HG03565 (cell line): ENCODE data around the gene MAEL.
"Not testable (repeated sequence)": the region's sequence is repeated elsewhere in the genome, so short reads cannot be mapped to it uniquely, and the experiment has no call there.

Experiments used
- ATAC-seq: cut with Tn5 transposase; IDR thresholded peaks from one replicate; pipeline ENCODE4 v1.9.1; 2021; ENCODE audit warnings: mild to moderate bottlenecking, moderate library complexity; ENCODE audit not compliant: unreplicated experiment

The MAEL gene

DNA sequence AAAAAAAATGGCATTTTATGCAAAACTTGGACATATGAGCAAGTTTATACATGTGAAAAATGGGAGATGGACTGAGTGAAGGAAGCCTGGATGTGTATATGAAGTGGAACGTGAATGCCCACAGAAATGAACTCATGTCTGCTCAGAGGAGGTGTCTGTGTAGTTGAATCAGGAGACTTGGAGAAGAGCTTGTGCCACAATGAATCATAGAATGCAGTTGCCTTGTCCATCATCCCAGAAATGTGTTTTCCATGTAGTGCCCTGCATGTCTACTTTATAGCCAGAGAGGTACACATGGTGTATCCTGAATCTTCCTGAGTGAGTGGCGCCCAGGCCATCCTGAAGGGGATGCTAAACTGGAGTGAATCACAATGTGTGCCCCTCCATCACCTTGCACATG, 11.1 kb upstream of the MAEL start:
- ATAC-seq, result no peak

GRCh38 chr1:166978821-166979220, 10.3 kb upstream of the MAEL start:
- ATAC-seq, result peak; percentile 71

DNA sequence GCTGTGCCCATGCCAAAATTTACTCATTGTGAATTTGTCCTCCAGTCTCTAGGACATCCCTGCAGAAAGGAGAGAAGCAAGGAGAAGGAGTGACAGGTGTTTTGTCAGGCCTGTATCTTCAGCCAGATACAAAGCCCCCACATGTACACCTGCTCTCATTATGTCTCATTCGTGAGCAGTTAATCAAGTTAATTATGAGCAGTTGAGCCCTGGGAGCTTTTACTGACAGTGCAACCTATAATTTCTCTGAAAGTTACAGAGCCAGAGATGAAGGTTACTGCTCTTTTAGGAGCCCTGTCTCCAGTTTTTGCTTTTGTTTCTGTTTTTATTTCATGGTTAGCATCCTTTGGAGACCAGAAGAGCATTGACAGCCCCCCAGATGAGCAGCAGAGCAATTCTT, 8.7 kb upstream of the MAEL start:
- no peak for ATAC-seq

- ATAC-seq, result no peak
Measured at GRCh38 chr1:166980818-166981217, 8.3 kb upstream of the MAEL start.

DNA sequence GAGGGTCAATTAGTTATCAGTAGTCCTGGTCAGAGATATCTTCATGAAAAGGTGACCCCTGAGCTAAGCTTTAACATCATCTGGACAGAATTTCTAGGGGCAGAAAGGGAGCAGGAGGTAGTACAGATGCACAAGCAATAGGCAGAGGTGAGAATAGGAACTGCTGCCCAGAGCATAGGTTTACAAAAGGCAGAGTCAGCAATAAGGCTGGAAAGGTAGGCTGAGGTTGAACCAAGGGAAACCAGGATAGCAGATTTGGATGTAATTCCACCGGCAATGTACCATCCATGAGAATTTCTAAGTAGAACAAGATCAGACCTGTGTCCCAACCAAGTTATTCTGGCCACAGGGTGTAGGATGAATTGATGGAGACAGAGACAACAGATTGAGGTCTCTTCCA, 7.5 kb upstream of the MAEL start:
- ATAC-seq, result no peak

GRCh38 chr1:166999075-166999474, 10.0 kb downstream of the MAEL start:
- no peak for ATAC-seq

- no peak for ATAC-seq
Measured at GRCh38 chr1:166999500-167000055, 10.5 kb downstream of the MAEL start.

DNA sequence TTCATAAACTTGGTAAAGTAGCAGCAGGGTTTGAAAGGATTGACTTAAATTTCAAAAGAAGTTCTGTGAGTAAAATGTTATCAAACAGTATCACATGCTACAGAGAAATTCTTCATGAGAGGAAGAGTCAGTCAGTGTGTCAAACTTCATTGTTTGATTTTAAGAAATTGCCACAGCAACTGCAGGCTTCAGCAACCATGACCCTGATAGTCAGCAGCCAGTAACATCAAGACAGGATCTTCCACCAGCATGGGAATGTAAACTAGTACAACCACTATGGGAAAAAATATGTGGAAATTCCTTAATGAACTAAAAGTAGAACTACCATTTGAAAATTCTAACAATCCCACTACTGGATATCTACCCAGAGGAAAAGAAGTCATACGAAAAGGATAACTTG, 11.5 kb downstream of the MAEL start:
- no peak for ATAC-seq

DNA sequence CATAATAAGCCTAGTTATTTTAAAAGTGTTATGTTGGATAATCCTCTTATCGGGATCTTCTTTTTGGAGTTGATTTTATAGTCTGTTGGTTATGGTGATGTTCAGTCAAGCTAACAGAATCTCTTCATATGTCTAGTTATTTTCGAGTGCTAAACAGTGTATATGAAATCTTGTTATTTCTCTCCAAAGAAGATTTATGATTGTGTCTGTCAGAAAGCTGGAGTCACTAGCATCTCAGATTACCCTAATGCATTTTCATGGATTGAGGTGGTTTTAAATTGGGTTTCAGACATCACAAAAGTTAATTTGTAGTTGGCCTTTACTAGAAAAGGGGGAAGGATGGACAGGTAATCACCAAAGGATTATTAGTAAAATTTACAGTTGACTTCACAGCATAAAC, 13.3 kb downstream of the MAEL start:
- ATAC-seq, result no peak

GRCh38 chr1:167003711-167004110, 14.6 kb downstream of the MAEL start:
- no peak for ATAC-seq

DNA sequence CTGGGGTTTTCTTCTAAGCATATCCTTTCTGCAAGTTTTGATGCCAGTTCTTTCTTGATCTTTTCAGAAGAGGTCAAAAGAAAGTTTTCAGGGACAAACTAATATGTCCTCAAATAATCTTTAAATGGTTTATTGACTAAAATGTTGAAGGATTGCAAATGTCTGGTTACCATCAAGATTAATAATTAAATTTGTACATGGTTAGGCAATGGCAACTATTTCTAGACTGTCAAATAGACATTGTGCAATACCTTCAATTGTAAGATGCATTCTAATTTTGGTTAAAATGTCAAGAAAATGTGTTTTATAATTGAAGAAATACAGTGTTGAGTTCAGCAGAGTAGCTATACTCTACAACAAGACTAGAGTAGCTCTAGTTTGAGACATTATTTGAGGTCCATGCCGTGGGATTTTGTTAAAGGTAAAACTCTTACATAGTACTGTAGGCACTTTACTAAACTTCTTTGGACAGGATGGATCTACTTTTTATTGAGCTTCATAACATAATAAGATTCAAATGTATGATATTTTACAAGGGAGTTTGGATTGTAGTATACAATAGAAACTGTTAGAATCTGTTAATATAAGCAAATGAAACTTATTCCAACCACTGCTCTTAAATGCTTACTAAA, 22.6 kb downstream of the MAEL start:
- no peak for ATAC-seq

DNA sequence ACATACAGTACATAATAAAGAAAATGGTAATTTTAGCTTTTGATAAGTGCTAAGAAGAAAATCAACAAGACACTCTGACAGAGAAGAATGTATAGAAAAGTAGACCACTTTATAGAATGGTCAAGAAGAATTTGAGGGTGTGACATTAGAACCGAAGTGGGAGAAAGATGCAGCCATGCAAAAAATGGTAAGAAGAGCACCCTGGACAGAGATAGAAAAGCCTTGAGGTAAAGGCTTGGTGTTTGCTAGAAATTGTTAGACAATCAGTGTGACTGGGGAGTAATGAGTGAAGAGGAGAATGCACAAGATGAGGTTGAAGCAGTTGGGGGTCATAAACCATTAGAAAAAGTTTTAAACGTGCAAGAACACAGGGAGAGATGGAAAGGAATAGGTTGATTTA, 23.5 kb downstream of the MAEL start:
- no peak for ATAC-seq

- ATAC-seq, result no peak
Measured at GRCh38 chr1:167013108-167013929, 24.2 kb downstream of the MAEL start.

DNA sequence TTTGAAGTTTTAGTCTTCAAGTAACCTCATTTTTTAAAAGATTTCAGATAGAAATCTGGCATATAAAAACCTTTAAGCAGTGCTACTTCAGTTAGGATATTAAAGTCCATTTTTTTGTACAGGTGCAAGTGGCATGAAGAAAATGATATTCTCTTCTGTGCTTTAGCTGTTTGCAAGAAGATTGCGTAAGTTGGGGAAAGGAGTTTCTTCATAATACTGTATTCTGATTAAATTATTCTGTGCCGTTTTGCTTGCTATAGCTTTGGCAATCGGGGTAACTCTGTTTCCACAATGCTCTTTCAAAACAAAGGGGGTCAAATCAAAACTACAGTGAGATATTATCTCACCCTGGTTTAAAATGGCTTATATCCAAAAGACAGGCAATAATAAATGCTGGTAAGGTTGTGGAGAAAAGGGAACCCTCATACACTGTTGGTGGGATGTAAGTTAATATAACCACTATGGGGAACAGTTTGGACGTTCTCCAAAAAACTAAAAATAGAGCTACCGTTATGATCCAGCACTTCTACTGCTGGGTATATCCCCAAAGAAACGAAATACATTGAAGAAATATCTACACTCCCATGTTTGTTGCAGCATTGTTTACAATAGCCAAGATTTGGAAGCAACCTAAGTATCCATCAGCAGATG, 27.1 kb downstream of the MAEL start:
- ATAC-seq, result no peak

DNA sequence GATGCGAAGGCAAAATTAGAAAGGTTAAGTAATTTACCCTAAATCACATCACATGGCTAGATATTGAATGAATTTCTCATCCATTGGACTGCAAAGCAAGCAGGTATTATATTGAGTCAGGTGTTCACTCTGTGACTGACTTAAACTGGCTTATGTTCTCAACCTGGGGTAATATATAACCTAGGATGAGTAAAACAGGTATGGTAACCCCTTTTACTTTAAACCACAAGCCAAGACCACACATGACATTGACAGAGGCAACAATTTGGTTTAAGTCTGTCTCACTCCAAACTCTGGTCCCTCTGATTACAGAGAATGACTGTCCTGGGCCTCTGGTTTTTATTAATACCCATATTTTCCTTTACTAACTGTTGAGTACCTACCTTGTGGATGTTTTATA, 33.3 kb downstream of the MAEL start:
- ATAC-seq, result no peak

- ATAC-seq, result not testable (repeated sequence)
Measured at GRCh38 chr1:167029553-167029952, 40.5 kb downstream of the MAEL start.

GRCh38 chr1:167033646-167034045, 44.6 kb downstream of the MAEL start:
- ATAC-seq, result no peak

GRCh38 chr1:167043752-167044488, 54.8 kb downstream of the MAEL start:
- peak; percentile 97 for ATAC-seq

DNA sequence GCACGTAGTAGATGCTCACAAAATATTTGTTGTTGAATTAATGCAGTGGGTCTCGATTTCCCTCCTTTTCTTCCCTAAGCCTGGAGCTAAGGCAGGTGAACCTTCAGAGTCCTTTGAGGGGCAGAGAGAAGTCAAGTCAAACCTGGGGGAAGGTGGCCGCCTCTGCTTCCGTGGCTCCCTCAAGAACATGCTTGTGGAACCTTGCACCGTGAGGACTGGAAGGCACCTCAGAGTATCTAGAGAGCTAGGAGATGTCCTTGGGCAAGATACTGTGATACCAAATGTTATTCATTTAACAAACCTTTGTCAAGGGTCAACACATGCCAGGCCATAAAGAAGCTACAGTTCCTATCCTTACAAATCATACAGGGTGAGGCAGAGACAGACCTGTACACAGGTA, 62.8 kb downstream of the MAEL start:
- ATAC-seq, result no peak

GRCh38 chr1:167052389-167052788, 63.3 kb downstream of the MAEL start:
- ATAC-seq, result no peak

GRCh38 chr1:167054531-167054930, 65.5 kb downstream of the MAEL start:
- no peak for ATAC-seq
